Stomach (tissue), 9 donors: ENCODE measurements around the gene HIPK3. TPM values are rescaled to one million over a fixed set of nuclear protein-coding genes. Genes with fewer than 3 reads are reported as not detected.
A peak's percentile ranks its signal among the peaks of the same experiment; 100 is the strongest.

Experiments
- DNase-seq, 2 donors: peaks; one replicate each; pipeline versions ENCODE4 v3.0.0 to v3.0.0-alpha.2; 2013 to 2019
- H3K27ac ChIP-seq, 5 donors: fragments of 200-600 bp in 4 of 5; sonication (generic) in 4 of 5; one replicate each; pipeline ENCODE4 v1.5.1; 2013 to 2019; ENCODE audit warnings: mild to moderate bottlenecking in 1 of 5, moderate library complexity in 1 of 5
- H3K27me3 ChIP-seq, 3 donors: fragments of 200-600 bp; sonication (generic); one replicate each; pipeline ENCODE4 v1.5.1; 2017 to 2019; ENCODE audit warnings: mixed run types in 1 of 3
- H3K36me3 ChIP-seq, 4 donors: fragments of 200-600 bp; sonication (generic); 1 replicate in 3 of 4; 2 replicates in 1 of 4; pipeline ENCODE4 v1.5.1; 2016 to 2019
- H3K4me1 ChIP-seq, 4 donors: fragments of 200-600 bp; sonication (generic); one replicate each; pipeline ENCODE4 v1.5.1; 2016 to 2019
- H3K4me3 ChIP-seq, 4 donors: fragments of 200-600 bp; sonication (generic) in 3 of 4; one replicate each; pipeline ENCODE4 v1.5.1; 2016 to 2019; ENCODE audit warnings: mild to moderate bottlenecking in 1 of 4
- H3K9me3 ChIP-seq, 4 donors: fragments of 200-600 bp; sonication (generic); one replicate each; pipeline ENCODE4 v1.5.1; 2016 to 2019
- EP300 ChIP-seq: sonication (generic); formaldehyde crosslinking; IDR thresholded peaks from one replicate; pipeline ENCODE4 v1.6.1; 2017; ENCODE audit warnings: antibody characterized with exemption
- POLR2A ChIP-seq, 4 donors: fragments of 450-650 bp; IDR thresholded peaks; one replicate each; pipeline ENCODE4 v1.6.1; 2016; ENCODE audit warnings: antibody characterized with exemption in 4 of 4, control low read depth in 2 of 4, mild to moderate bottlenecking in 1 of 4, moderate library complexity in 1 of 4
- POLR2AphosphoS5 ChIP-seq, 3 donors: sonication (generic); formaldehyde crosslinking; IDR thresholded peaks; one replicate each; pipeline ENCODE4 v1.6.1; 2016; ENCODE audit warnings: antibody characterized with exemption in 3 of 3
- WGBS, 5 donors: extraction: QIAGEN DNeasy Blood & Tissue Kit in 3 of 5; methylation state at CpG; one replicate each; pipeline versions ENCODE4 v1.1.5 to v1.1.7; 2013 to 2018; 5-methylcytosine and 5-hydroxymethylcytosine counted together
- intact Hi-C: fragments of 100-400 bp; cut with DNase I; formaldehyde crosslinking; loops from one replicate; pipeline ENCODE4 v1.15.1; 2023; ENCODE audit warnings: low total_unique reads
- polyA plus RNA-seq, 3 donors: library from polyadenylated mRNA; stranded (reverse); fragments of 200-250 nt; gene quantifications; one replicate each; pipeline ENCODE4 v1.2.3, GENCODE V29; 2013
- total RNA-seq, 5 donors: library from RNA; depleted of rRNA; stranded (reverse); fragments of >200 nt; gene quantifications; one replicate each; pipeline versions ENCODE4 v1.1.0 to v1.2.3, GENCODE V29; 2014 to 2016
- TF ChIP-seq, protein P1 (sequence below), 7 experiments: fragments of 450-650 bp in 4 of 7; fragments of 200-600 bp in 3 of 7; sonication (generic) in 3 of 7; IDR thresholded peaks; one replicate each; pipeline ENCODE4 v1.5.1; 2016 to 2019; ENCODE audit warnings: antibody characterized with exemption in 7 of 7, control low read depth in 2 of 7, mild to moderate bottlenecking in 1 of 7
- donor health status: healthy with polysubstance abuse.
- donor health status: Bipolar disorder and iron deficiency.
- donor health status: healthy.

The HIPK3 gene
- total and polyA plus RNA-seq, 8 donors: 10.6 to 222 (median 67.4) TPM

DNA sequence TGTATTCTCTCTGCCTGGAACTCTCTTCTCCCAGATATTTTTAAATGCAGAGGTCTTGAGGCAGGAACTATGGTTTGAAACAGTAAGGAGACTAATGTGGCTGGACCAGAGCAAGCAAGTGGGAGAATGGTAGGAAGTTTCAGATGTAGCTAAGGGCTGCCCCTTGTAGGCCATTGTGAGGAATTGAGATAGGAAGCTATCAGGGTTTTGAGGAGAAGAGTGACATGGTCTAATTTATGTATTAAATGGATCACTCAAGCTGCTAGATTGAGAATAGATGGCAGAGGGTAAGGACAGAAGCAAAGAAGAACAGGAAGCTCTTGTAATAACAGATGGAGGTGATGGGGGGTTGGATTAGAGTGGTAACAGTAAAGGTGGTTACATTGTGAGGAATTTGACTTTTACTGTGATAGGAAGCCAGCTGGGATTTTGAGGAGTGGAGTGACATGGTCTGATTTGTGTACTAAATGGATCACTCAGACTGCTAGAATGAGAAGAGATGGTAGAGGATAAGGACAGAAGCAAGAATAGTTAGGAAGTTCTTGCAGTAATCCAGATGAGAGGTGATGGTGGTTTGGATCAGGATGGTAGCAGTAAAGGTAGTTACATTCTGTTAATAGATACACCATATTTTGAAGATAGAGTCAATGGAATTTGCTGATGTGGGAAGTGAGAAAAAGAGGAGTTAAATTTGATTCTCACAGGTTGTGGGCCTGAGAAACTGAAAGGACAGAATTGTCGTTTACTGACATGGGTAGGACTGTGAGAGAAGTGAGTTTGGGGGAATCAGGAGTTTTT is 63.0 kb downstream of the HIPK3 start:
- Histone ChIP-seq H3K9me3 (no peaks in the 10 kb centered on the region), H3K27me3 (no peaks in the 10 kb centered on the region), H3K36me3 (no peaks in the 10 kb centered on the region), H3K4me3 (no peak overlapping the region), H3K4me1 (peaks cover 36 to 98% (median 62%) of the 10 kb centered on the region in 4 donors), H3K27ac (peak overlapping the region in 4 of 5 donors; percentile 15 to 54 (median 43))
- no peak for DNase-seq
- TF ChIP-seq, protein P1, sequence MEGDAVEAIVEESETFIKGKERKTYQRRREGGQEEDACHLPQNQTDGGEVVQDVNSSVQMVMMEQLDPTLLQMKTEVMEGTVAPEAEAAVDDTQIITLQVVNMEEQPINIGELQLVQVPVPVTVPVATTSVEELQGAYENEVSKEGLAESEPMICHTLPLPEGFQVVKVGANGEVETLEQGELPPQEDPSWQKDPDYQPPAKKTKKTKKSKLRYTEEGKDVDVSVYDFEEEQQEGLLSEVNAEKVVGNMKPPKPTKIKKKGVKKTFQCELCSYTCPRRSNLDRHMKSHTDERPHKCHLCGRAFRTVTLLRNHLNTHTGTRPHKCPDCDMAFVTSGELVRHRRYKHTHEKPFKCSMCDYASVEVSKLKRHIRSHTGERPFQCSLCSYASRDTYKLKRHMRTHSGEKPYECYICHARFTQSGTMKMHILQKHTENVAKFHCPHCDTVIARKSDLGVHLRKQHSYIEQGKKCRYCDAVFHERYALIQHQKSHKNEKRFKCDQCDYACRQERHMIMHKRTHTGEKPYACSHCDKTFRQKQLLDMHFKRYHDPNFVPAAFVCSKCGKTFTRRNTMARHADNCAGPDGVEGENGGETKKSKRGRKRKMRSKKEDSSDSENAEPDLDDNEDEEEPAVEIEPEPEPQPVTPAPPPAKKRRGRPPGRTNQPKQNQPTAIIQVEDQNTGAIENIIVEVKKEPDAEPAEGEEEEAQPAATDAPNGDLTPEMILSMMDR (IDR thresholded peaks at IDR 0.05): no peak
- no peak for TF ChIP-seq EP300
- TF ChIP-seq POLR2AphosphoS5 (IDR thresholded peaks at IDR 0.05): no peak
- TF ChIP-seq POLR2A (IDR thresholded peaks at IDR 0.05): no peak
- intact Hi-C loops: no loop called here
- 11 to 40% (median 22%) methylated on average over 1 of the region's 1 CpG for WGBS, 5 donors

GRCh38 chr11:33320814-33321330 is 63.7 kb downstream of the HIPK3 start:
- no peaks in the 10 kb centered on the region for H3K9me3 ChIP-seq
- peak overlapping the region in 4 of 5 donors; percentile 15 to 54 (median 43) for H3K27ac ChIP-seq
- intact Hi-C loops: no loop called here
- peaks cover 36 to 98% (median 63%) of the 10 kb centered on the region in 4 donors for H3K4me1 ChIP-seq
- H3K27me3 ChIP-seq: no peaks in the 10 kb centered on the region
- peak in 2 of 3 donors; percentile 63 to 83 for TF ChIP-seq POLR2AphosphoS5 (IDR thresholded peaks at IDR 0.05)
- TF ChIP-seq, protein P1 (IDR thresholded peaks at IDR 0.05): no peak
- H3K4me3 ChIP-seq: no peak overlapping the region
- WGBS, 5 donors: 20 to 37% (median 27%) methylated on average over 6 of the region's 6 CpGs
- no peaks in the 10 kb centered on the region for H3K36me3 ChIP-seq
- DNase-seq: peak in 1 of 2 donors; percentile 38

DNA sequence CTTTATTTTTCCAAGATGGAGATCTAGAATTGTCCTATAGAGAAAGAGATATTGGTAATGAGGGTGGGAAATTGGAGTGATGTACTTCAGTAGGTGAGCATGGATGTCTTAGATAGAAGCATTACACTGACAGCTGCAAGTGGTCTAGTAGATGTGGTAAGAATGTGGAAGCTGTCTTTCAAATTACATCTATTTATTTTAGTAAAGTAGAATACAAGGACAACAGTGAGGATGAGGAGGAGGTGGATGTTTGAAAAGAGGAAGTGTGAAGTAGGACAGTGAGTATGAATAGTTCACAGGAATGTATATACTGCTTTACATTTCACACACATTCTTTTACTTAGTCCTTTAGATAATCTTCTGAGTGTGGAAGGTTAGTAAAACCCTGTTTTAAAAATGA is 64.2 kb downstream of the HIPK3 start:
- DNase-seq: no peak
- TF ChIP-seq POLR2A (IDR thresholded peaks at IDR 0.05) (no peak), POLR2AphosphoS5 (IDR thresholded peaks at IDR 0.05) (no peak), EP300 (no peak)
- TF ChIP-seq, protein P1 (IDR thresholded peaks at IDR 0.05): no peak
- peak overlapping the region in 1 of 5 donors; percentile 40 for H3K27ac ChIP-seq
- no peaks in the 10 kb centered on the region for H3K36me3 ChIP-seq
- H3K27me3 ChIP-seq: no peaks in the 10 kb centered on the region
- peaks cover 36 to 98% (median 66%) of the 10 kb centered on the region in 4 donors for H3K4me1 ChIP-seq
- no peaks in the 10 kb centered on the region for H3K9me3 ChIP-seq
- H3K4me3 ChIP-seq: no peak overlapping the region
- intact Hi-C loops: no loop called here

DNA sequence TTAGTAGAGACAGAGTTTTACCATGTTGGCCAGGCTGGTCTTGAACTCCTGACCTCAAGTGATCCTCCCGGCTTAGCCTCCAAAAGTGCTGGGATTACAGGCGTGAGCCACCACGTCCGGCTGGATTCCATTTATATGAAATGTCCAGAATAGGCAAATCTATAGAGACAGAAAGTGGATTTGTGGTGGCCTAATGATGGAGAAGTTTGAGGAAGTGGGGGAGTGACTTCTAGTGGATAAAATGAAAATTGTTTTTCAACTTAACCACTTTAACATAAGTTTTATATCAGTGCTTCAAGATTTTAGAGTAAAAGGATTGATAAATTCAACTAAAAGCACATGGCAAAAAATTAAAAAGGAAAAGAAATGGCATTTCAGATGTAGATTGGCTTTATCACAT is 66.2 kb downstream of the HIPK3 start:
- WGBS, 5 donors: 81 to 96% (median 91%) methylated on average over 4 of the region's 4 CpGs

More for the DNA sequence above, 66.2 kb downstream of the HIPK3 start:
- Histone ChIP-seq H3K27me3 (no peaks in the 10 kb centered on the region), H3K27ac (peak overlapping the region in 1 of 5 donors; percentile 8), H3K36me3 (no peaks in the 10 kb centered on the region), H3K4me1 (peaks cover 45 to 97% (median 67%) of the 10 kb centered on the region in 4 donors), H3K4me3 (no peak overlapping the region), H3K9me3 (no peaks in the 10 kb centered on the region)
- intact Hi-C loops: no loop called here
- TF ChIP-seq EP300 (no peak), POLR2A (IDR thresholded peaks at IDR 0.05) (no peak), POLR2AphosphoS5 (IDR thresholded peaks at IDR 0.05) (no peak)
- TF ChIP-seq, protein P1 (IDR thresholded peaks at IDR 0.05): no peak
- DNase-seq: no peak
